ENCODE results near the gene SPIN4.
"Not testable (repeated sequence)": the region's sequence is repeated elsewhere in the genome, so short reads cannot be mapped to it uniquely, and the experiment has no call there.

Gene SPIN4

GRCh38 chrX:63387411-63387810 is 36.3 kb upstream of the SPIN4 start:
- no peak for TF ChIP-seq CTCF (IDR thresholded peaks at IDR 0.05; ENCODE audit: insufficient read depth, low read length)
- no peak for TF ChIP-seq REST (IDR thresholded peaks at IDR 0.05; ENCODE audit: insufficient replicate concordance, low read depth)
- TF ChIP-seq SPI1 (IDR thresholded peaks at IDR 0.05; ENCODE audit: borderline replicate concordance, low read depth), result no peak
- TF ChIP-seq GABPA (IDR thresholded peaks at IDR 0.05; ENCODE audit: low read depth), result no peak
- no peak for TF ChIP-seq POLR2AphosphoS5 (IDR thresholded peaks at IDR 0.05; ENCODE audit: low read depth)
- Histone ChIP-seq H3K4me3 (replicated peaks; ENCODE audit: insufficient read depth, low read length) (no peak overlapping the region), H3K27ac (replicated peaks) (no peak overlapping the region), H3K27me3 (ENCODE audit: insufficient read depth, poor library complexity, severe bottlenecking) (no peaks in the 10 kb centered on the region)
- DNase-seq (ENCODE audit: low read depth in 1 of 2, low spot score in 1 of 2), result no peak

GRCh38 chrX:63384263-63384662 is 33.1 kb upstream of the SPIN4 start:
- not testable (repeated sequence) for DNase-seq (ENCODE audit: low read depth in 1 of 2, low spot score in 1 of 2); H3K4me3 ChIP-seq (replicated peaks; ENCODE audit: insufficient read depth, low read length); H3K27me3 ChIP-seq (ENCODE audit: insufficient read depth, poor library complexity, severe bottlenecking); H3K27ac ChIP-seq (replicated peaks)

- H3K27me3 ChIP-seq (ENCODE audit: insufficient read depth, poor library complexity, severe bottlenecking); H3K27ac ChIP-seq (replicated peaks); DNase-seq (ENCODE audit: low read depth in 1 of 2, low spot score in 1 of 2); H3K4me3 ChIP-seq (replicated peaks; ENCODE audit: insufficient read depth, low read length): not testable (repeated sequence)
These were observed 21.9 kb upstream of the SPIN4 start for GRCh38 chrX:63373012-63373411.

- not testable (repeated sequence) for H3K4me3 ChIP-seq (replicated peaks; ENCODE audit: insufficient read depth, low read length); DNase-seq (ENCODE audit: low read depth in 1 of 2, low spot score in 1 of 2); H3K27me3 ChIP-seq (ENCODE audit: insufficient read depth, poor library complexity, severe bottlenecking); H3K27ac ChIP-seq (replicated peaks)
These were observed 16.6 kb upstream of the SPIN4 start for GRCh38 chrX:63367699-63368098.

DNA sequence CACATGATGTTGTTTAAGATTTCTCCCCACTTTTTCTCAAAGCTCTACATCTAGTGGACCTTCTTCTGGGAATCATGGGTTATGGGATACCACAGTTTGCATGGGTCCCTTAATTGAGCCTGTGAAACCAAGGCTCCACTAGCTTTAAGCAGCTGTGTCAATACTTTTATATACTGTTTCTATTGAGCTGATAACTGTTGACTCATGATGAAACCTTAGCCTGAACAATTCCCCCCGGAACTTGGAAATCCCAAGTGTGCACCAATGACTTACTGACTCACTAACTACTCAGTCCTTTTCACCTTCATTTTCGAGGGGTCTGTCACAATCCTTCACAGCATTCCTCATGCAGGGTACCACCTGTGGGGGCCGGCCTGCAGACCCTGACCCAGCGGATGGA is 12.7 kb upstream of the SPIN4 start:
- DNase-seq (ENCODE audit: low read depth in 1 of 2, low spot score in 1 of 2), result no peak
- H3K27ac ChIP-seq (replicated peaks), result no peak overlapping the region
- no peaks in the 10 kb centered on the region for H3K27me3 ChIP-seq (ENCODE audit: insufficient read depth, poor library complexity, severe bottlenecking)
- TF ChIP-seq POLR2AphosphoS5 (IDR thresholded peaks at IDR 0.05; ENCODE audit: low read depth), result no peak
- no peak for TF ChIP-seq CTCF (IDR thresholded peaks at IDR 0.05; ENCODE audit: insufficient read depth, low read length)
- TF ChIP-seq REST (IDR thresholded peaks at IDR 0.05; ENCODE audit: insufficient replicate concordance, low read depth), result no peak
- no peak for TF ChIP-seq SPI1 (IDR thresholded peaks at IDR 0.05; ENCODE audit: borderline replicate concordance, low read depth)
- no peak for TF ChIP-seq GABPA (IDR thresholded peaks at IDR 0.05; ENCODE audit: low read depth)
- no peak overlapping the region for H3K4me3 ChIP-seq (replicated peaks; ENCODE audit: insufficient read depth, low read length)

Data from HL-60 (cell line).